ENCODE data around the gene SFMBT2.

SFMBT2 gene

GRCh38 chr10:7181420-7181819 lies 229.4 kb downstream of the SFMBT2 start:
- Histone ChIP-seq H3K36me3 (replicated peaks; ENCODE audit: low read depth, low read length) (peaks cover 28% of the 10 kb centered on the region), H3K9ac (ENCODE audit: low read length) (no peak overlapping the region), H3K27ac (ENCODE audit: low read length) (no peak overlapping the region), H3K27me3 (ENCODE audit: low read depth, low read length) (no peaks in the 10 kb centered on the region), H3K9me3 (ENCODE audit: insufficient read depth, low read length) (no peaks in the 10 kb centered on the region), H3K4me2 (ENCODE audit: low read length) (no peak overlapping the region), H3K4me1 (ENCODE audit: low read length) (peaks cover 4% of the 10 kb centered on the region; the same call in 1 of the 2 replicates), H3K4me3 (ENCODE audit: low read length) (no peak overlapping the region), H2AFZ (ENCODE audit: low read depth, low read length) (no peak overlapping the region), H4K20me1 (ENCODE audit: insufficient read depth, low read length) (no peaks in the 10 kb centered on the region), H3K79me2 (ENCODE audit: low read length) (no peaks in the 10 kb centered on the region)
- no peak for TF ChIP-seq CTCF (IDR thresholded peaks at IDR 0.05; ENCODE audit: low read depth, low read length)
- no peak for TF ChIP-seq EZH2phosphoT487 (IDR thresholded peaks at IDR 0.05; ENCODE audit: low read depth)

- Histone ChIP-seq H3K4me2 (ENCODE audit: low read length) (no peak overlapping the region), H3K9ac (ENCODE audit: low read length) (no peak overlapping the region), H3K9me3 (ENCODE audit: insufficient read depth, low read length) (no peaks in the 10 kb centered on the region), H2AFZ (ENCODE audit: low read depth, low read length) (no peak overlapping the region), H3K4me1 (ENCODE audit: low read length) (no peaks in the 10 kb centered on the region), H3K36me3 (replicated peaks; ENCODE audit: low read depth, low read length) (peaks cover 22% of the 10 kb centered on the region), H4K20me1 (ENCODE audit: insufficient read depth, low read length) (no peaks in the 10 kb centered on the region), H3K4me3 (ENCODE audit: low read length) (no peak overlapping the region), H3K27me3 (ENCODE audit: low read depth, low read length) (no peaks in the 10 kb centered on the region), H3K27ac (ENCODE audit: low read length) (no peak overlapping the region), H3K79me2 (ENCODE audit: low read length) (no peaks in the 10 kb centered on the region)
- TF ChIP-seq CTCF (IDR thresholded peaks at IDR 0.05; ENCODE audit: low read depth, low read length) (no peak), EZH2phosphoT487 (IDR thresholded peaks at IDR 0.05; ENCODE audit: low read depth) (no peak)
Observed at GRCh38 chr10:7179536-7179935, 231.3 kb downstream of the SFMBT2 start.

GRCh38 chr10:7173948-7174347 lies 236.9 kb downstream of the SFMBT2 start:
- Histone ChIP-seq H3K4me2 (ENCODE audit: low read length) (no peak overlapping the region), H4K20me1 (ENCODE audit: insufficient read depth, low read length) (no peaks in the 10 kb centered on the region), H3K4me1 (ENCODE audit: low read length) (no peaks in the 10 kb centered on the region), H3K79me2 (ENCODE audit: low read length) (no peaks in the 10 kb centered on the region), H3K36me3 (replicated peaks; ENCODE audit: low read depth, low read length) (peaks cover 20% of the 10 kb centered on the region), H3K27me3 (ENCODE audit: low read depth, low read length) (no peaks in the 10 kb centered on the region), H3K9me3 (ENCODE audit: insufficient read depth, low read length) (no peaks in the 10 kb centered on the region), H3K4me3 (ENCODE audit: low read length) (no peak overlapping the region), H3K9ac (ENCODE audit: low read length) (no peak overlapping the region), H3K27ac (ENCODE audit: low read length) (no peak overlapping the region), H2AFZ (ENCODE audit: low read depth, low read length) (no peak overlapping the region)
- TF ChIP-seq EZH2phosphoT487 (IDR thresholded peaks at IDR 0.05; ENCODE audit: low read depth) (no peak), CTCF (IDR thresholded peaks at IDR 0.05; ENCODE audit: low read depth, low read length) (no peak)

GRCh38 chr10:7171825-7172224 lies 239.0 kb downstream of the SFMBT2 start:
- no peak overlapping the region for H3K27ac ChIP-seq (ENCODE audit: low read length)
- peaks cover 18% of the 10 kb centered on the region for H3K36me3 ChIP-seq (replicated peaks; ENCODE audit: low read depth, low read length)
- H3K9me3 ChIP-seq (ENCODE audit: insufficient read depth, low read length): no peaks in the 10 kb centered on the region
- H3K4me2 ChIP-seq (ENCODE audit: low read length): no peak overlapping the region
- H3K4me3 ChIP-seq (ENCODE audit: low read length): no peak overlapping the region
- TF ChIP-seq CTCF (IDR thresholded peaks at IDR 0.05; ENCODE audit: low read depth, low read length): no peak
- TF ChIP-seq EZH2phosphoT487 (IDR thresholded peaks at IDR 0.05; ENCODE audit: low read depth): no peak
- H2AFZ ChIP-seq (ENCODE audit: low read depth, low read length): no peak overlapping the region
- no peaks in the 10 kb centered on the region for H3K79me2 ChIP-seq (ENCODE audit: low read length)
- H3K27me3 ChIP-seq (ENCODE audit: low read depth, low read length): no peaks in the 10 kb centered on the region
- no peak overlapping the region for H3K9ac ChIP-seq (ENCODE audit: low read length)
- H4K20me1 ChIP-seq (ENCODE audit: insufficient read depth, low read length): no peaks in the 10 kb centered on the region
- H3K4me1 ChIP-seq (ENCODE audit: low read length): no peaks in the 10 kb centered on the region
